Loucy (cell line): ENCODE data around the gene INCENP.
A peak's percentile ranks its signal among the peaks of the same experiment; 100 is the strongest.

Source experiments
- H2AFZ ChIP-seq: fragments of 200-600 bp; sonication (generic); 2 replicates; pipeline ENCODE4 v1.6.0; 2016; ENCODE audit warnings: antibody characterized with exemption, mild to moderate bottlenecking, low read length, moderate library complexity
- H3F3A ChIP-seq: fragments of 200-600 bp; 2 replicates; pipeline ENCODE4 v1.6.0; 2016; ENCODE audit warnings: antibody characterized with exemption, low read depth, mild to moderate bottlenecking
- H3K27me3 ChIP-seq: fragments of 200-600 bp; sonication (generic); 2 replicates; pipeline ENCODE4 v1.6.1; 2014; ENCODE audit warnings: low read length, mild to moderate bottlenecking; ENCODE audit not compliant: insufficient read depth, poor library complexity, severe bottlenecking
- H3K36me3 ChIP-seq: fragments of 200-600 bp; sonication (generic); 2 replicates; pipeline ENCODE4 v1.6.1; 2016; ENCODE audit warnings: low read length; ENCODE audit not compliant: insufficient read depth
- H3K4me1 ChIP-seq: fragments of 200-600 bp; sonication (generic); 2 replicates; pipeline ENCODE4 v1.5.1; 2014; ENCODE audit warnings: low read length, mild to moderate bottlenecking; ENCODE audit not compliant: insufficient read depth, poor library complexity, severe bottlenecking
- H3K4me2 ChIP-seq: fragments of 200-600 bp; sonication (generic); 2 replicates; pipeline ENCODE4 v1.6.0; 2014; ENCODE audit warnings: antibody characterized with exemption, low read length, low read depth, mild to moderate bottlenecking; ENCODE audit not compliant: poor library complexity, severe bottlenecking
- H3K4me3 ChIP-seq: fragments of 200-600 bp; sonication (generic); 2 replicates; pipeline ENCODE4 v1.5.1; 2014; ENCODE audit warnings: low read length, mild to moderate bottlenecking, mixed read lengths; ENCODE audit not compliant: poor library complexity, severe bottlenecking
- H3K79me2 ChIP-seq: fragments of 200-600 bp; sonication (generic); 2 replicates; pipeline ENCODE4 v1.6.1; 2014; ENCODE audit warnings: low read length; ENCODE audit not compliant: insufficient read depth
- H3K9ac ChIP-seq: fragments of 200-600 bp; sonication (generic); 2 replicates; pipeline ENCODE4 v1.6.0; 2014; ENCODE audit warnings: mild to moderate bottlenecking, low read depth, low read length, moderate library complexity; ENCODE audit not compliant: poor library complexity, severe bottlenecking
- H3K9me2 ChIP-seq: fragments of 200-600 bp; sonication (generic); replicated peaks from 2 replicates; pipeline ENCODE4 v1.6.1; 2016; ENCODE audit warnings: low read depth, low read length, mixed read lengths
- H3K9me3 ChIP-seq: fragments of 200-600 bp; sonication (generic); 2 replicates; pipeline ENCODE4 v1.6.1; 2014; ENCODE audit warnings: mild to moderate bottlenecking, antibody characterized with exemption, low read length, low read depth; ENCODE audit not compliant: insufficient read depth
- H4K20me1 ChIP-seq: fragments of 200-600 bp; sonication (generic); 2 replicates; pipeline ENCODE4 v1.6.0; 2014; ENCODE audit warnings: antibody characterized with exemption, low read length, mild to moderate bottlenecking; ENCODE audit not compliant: insufficient read depth, poor library complexity, severe bottlenecking
- CTCF ChIP-seq: fragments of 200-600 bp; sonication (generic); conservative IDR thresholded peaks from 2 replicates; pipeline ENCODE4 v1.5.1; 2014; ENCODE audit warnings: mild to moderate bottlenecking, antibody characterized with exemption, low read length
- EZH2phosphoT487 ChIP-seq: fragments of 200-600 bp; IDR thresholded peaks from 2 replicates; pipeline ENCODE4 v1.6.1; 2018; ENCODE audit warnings: antibody characterized with exemption, mild to moderate bottlenecking, moderate library complexity, borderline replicate concordance

INCENP gene

GRCh38 chr11:62131170-62131464 is 7.3 kb downstream of the INCENP start:
- no peak for TF ChIP-seq CTCF
- TF ChIP-seq EZH2phosphoT487 = no peak
- Histone ChIP-seq H3K27me3 (no peaks in the 10 kb centered on the region), H3K79me2 (peaks cover 99% of the 10 kb centered on the region), H2AFZ (no peak overlapping the region), H3K4me2 (peak overlapping the region; percentile 48), H3K4me3 (peak overlapping the region; percentile 39), H3F3A (no peaks in the 10 kb centered on the region), H3K9me3 (no peaks in the 10 kb centered on the region), H3K9me2 (no peaks in the 10 kb centered on the region), H3K36me3 (peaks cover 81% of the 10 kb centered on the region; the same call in 1 of the 2 replicates), H4K20me1 (peaks cover 61% of the 10 kb centered on the region), H3K4me1 (peaks cover 50% of the 10 kb centered on the region), H3K9ac (peak overlapping the region; percentile 35)

GRCh38 chr11:62132191-62132590 is 8.4 kb downstream of the INCENP start:
- peaks cover 91% of the 10 kb centered on the region; the same call in 1 of the 2 replicates for H3K36me3 ChIP-seq
- H3K4me2 ChIP-seq = peak overlapping the region; percentile 48
- TF ChIP-seq EZH2phosphoT487 = no peak
- TF ChIP-seq CTCF = no peak

GRCh38 chr11:62132689-62133293 is 9.0 kb downstream of the INCENP start:
- Histone ChIP-seq H3K36me3 (peaks cover 97% of the 10 kb centered on the region; the same call in 1 of the 2 replicates), H3K9me3 (no peaks in the 10 kb centered on the region), H3K4me3 (peak overlapping the region; percentile 39), H3K9ac (no peak overlapping the region), H4K20me1 (peaks cover 59% of the 10 kb centered on the region), H3K4me2 (peak overlapping the region; percentile 48), H3K4me1 (peaks cover 39% of the 10 kb centered on the region), H3K79me2 (peaks cover 99% of the 10 kb centered on the region), H2AFZ (no peak overlapping the region), H3F3A (no peaks in the 10 kb centered on the region), H3K27me3 (no peaks in the 10 kb centered on the region), H3K9me2 (no peaks in the 10 kb centered on the region)
- TF ChIP-seq EZH2phosphoT487 (no peak), CTCF (no peak)

More at GRCh38 chr11:62132191-62132590, 8.4 kb downstream of the INCENP start:
- H3K79me2 ChIP-seq = peaks cover 99% of the 10 kb centered on the region
- H4K20me1 ChIP-seq = peaks cover 59% of the 10 kb centered on the region
- H3F3A ChIP-seq = no peaks in the 10 kb centered on the region
- H3K4me1 ChIP-seq = peaks cover 43% of the 10 kb centered on the region
- H2AFZ ChIP-seq = no peak overlapping the region
- no peaks in the 10 kb centered on the region for H3K27me3 ChIP-seq
- peak overlapping the region; percentile 39 for H3K4me3 ChIP-seq
- H3K9me3 ChIP-seq = no peaks in the 10 kb centered on the region
- H3K9ac ChIP-seq = no peak overlapping the region
- no peaks in the 10 kb centered on the region for H3K9me2 ChIP-seq
